Nephron (organoid): ENCODE data around the gene NMD3.

ENCODE experiments used
- H3K27ac Mint-ChIP-seq, 3 experiments: 2 replicates each; pipeline ENCODE4 v1.8.0; 2020; ENCODE audit warnings: mixed read lengths in 3 of 3, mild to moderate bottlenecking in 2 of 3, moderate library complexity in 1 of 3
- H3K27me3 Mint-ChIP-seq: 2 replicates; pipeline ENCODE4 v1.8.0; 2021; ENCODE audit warnings: low read depth, mild to moderate bottlenecking, moderate library complexity, mixed read lengths
- H3K36me3 Mint-ChIP-seq: 2 replicates; pipeline ENCODE4 v1.8.0; 2020; ENCODE audit warnings: low read depth, mixed read lengths
- H3K4me1 Mint-ChIP-seq: 2 replicates; pipeline ENCODE4 v1.8.0; 2020; ENCODE audit warnings: mixed read lengths
- H3K4me3 Mint-ChIP-seq, 3 experiments: 2 replicates each; pipeline ENCODE4 v1.8.0; 2020; ENCODE audit warnings: mild to moderate bottlenecking in 3 of 3, mixed read lengths in 3 of 3, moderate library complexity in 2 of 3
- H3K9me3 Mint-ChIP-seq: 2 replicates; pipeline ENCODE4 v1.8.0; 2020; ENCODE audit warnings: mixed read lengths
- CTCF ChIP-seq, 3 experiments: fragments of 200-600 bp; sonication (generic); IDR thresholded peaks; one replicate each; pipeline ENCODE4 v1.5.0; 2021; ENCODE audit warnings: antibody characterized with exemption in 3 of 3; ENCODE audit not compliant: unreplicated experiment in 3 of 3

The NMD3 gene

GRCh38 chr3:161267646-161268045 is 46.5 kb downstream of the NMD3 start:
- TF ChIP-seq CTCF (IDR thresholded peaks at IDR 0.05; ENCODE audit: unreplicated experiment in 3 of 3): no peak
- peaks cover 7% of the 10 kb centered on the region for H3K9me3 Mint-ChIP-seq
- no peaks in the 10 kb centered on the region for H3K27me3 Mint-ChIP-seq
- no peak overlapping the region for H3K4me3 Mint-ChIP-seq
- no peak overlapping the region for H3K27ac Mint-ChIP-seq
- H3K4me1 Mint-ChIP-seq: no peaks in the 10 kb centered on the region
- peaks cover 33% of the 10 kb centered on the region for H3K36me3 Mint-ChIP-seq

DNA sequence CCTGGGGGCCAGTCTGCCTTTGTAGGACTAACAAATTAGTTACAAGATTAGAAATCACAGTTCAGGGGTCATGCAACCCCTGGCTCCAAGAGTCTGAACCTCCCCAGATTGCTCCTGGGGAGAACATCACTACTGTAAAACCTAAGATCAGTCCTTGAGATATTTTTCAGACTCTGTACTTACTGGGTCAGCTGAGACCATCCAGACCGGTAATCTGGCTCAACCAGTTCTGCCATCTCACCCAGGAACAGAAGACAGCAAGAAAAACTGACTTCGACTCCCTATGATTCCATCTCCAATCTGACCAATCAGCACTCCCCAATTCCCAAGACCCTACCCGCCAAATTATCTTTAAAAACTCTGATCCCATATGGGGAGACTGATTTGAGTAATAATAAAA is 47.5 kb downstream of the NMD3 start:
- no peak overlapping the region for H3K27ac Mint-ChIP-seq
- peaks cover 2% of the 10 kb centered on the region for H3K9me3 Mint-ChIP-seq
- no peaks in the 10 kb centered on the region for H3K27me3 Mint-ChIP-seq
- no peak overlapping the region for H3K4me3 Mint-ChIP-seq
- H3K36me3 Mint-ChIP-seq: peaks cover 25% of the 10 kb centered on the region
- TF ChIP-seq CTCF (IDR thresholded peaks at IDR 0.05; ENCODE audit: unreplicated experiment in 3 of 3): no peak
- no peaks in the 10 kb centered on the region for H3K4me1 Mint-ChIP-seq

DNA sequence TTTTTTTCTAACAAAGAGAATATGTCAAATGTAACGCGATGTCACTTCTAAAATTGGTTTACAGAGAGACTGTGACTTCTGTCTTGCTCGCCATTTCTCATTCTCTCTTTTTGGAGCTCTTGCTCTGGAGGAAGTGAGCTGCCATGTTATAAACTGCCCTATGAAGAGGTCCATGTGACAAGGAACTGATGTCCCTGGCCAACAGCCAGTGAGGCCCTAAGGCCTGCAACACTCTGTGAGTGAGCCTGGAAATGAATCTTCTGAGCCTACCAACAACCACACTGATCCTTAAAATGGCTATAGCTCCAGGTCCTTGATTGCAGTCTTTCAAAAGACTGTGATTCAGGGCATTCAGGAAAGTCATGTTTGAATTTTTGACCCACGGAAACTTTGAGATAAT is 49.9 kb downstream of the NMD3 start:
- H3K4me3 Mint-ChIP-seq: no peak overlapping the region
- H3K27ac Mint-ChIP-seq: no peak overlapping the region
- TF ChIP-seq CTCF (IDR thresholded peaks at IDR 0.05; ENCODE audit: unreplicated experiment in 3 of 3): no peak
- H3K4me1 Mint-ChIP-seq: no peaks in the 10 kb centered on the region
- H3K9me3 Mint-ChIP-seq: no peaks in the 10 kb centered on the region
- peaks cover 14% of the 10 kb centered on the region for H3K36me3 Mint-ChIP-seq
- H3K27me3 Mint-ChIP-seq: no peaks in the 10 kb centered on the region

DNA sequence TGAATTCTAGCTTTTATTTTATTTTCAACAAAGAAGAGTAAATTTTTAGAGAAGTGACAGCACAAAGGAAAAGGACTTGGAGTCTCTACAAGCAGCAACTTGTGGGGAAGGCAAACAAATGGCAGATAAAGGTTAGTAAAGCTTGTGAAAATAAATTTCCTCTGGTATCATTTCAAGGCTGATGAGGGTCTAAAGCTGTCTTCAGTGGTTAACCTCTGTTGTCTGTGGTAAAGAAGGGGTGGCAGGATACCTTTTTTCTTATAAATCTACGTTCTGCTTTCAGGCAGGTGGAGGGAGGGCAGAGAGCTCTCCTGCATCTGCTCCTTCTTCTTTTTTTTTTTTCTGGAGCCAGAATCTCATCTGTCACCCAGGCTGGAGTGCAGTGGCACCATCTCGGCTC is 50.5 kb downstream of the NMD3 start:
- Mint-ChIP-seq H3K4me1 (no peaks in the 10 kb centered on the region), H3K4me3 (no peak overlapping the region), H3K36me3 (peaks cover 19% of the 10 kb centered on the region), H3K9me3 (peaks cover 5% of the 10 kb centered on the region), H3K27ac (no peak overlapping the region), H3K27me3 (no peaks in the 10 kb centered on the region)
- TF ChIP-seq CTCF (IDR thresholded peaks at IDR 0.05; ENCODE audit: unreplicated experiment in 3 of 3): no peak

DNA sequence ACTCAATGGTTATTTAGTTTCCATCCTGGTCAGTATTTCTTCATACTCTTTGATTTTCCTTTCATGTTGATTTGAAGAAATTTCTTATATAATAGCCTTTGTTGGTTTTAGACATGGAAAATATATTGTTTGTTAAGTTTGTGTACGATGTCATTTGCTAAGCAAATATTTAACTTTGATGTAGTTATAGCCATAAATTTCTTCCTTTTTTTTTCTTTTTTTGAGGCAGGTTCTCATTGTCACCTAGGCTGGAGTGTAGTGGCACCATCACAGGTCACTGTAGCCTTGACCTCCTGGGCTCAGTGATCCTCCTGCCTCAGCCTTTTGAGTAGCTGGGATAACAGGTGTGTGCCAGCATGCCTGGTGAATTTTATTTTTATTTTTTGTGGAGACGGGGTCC is 51.4 kb downstream of the NMD3 start:
- Mint-ChIP-seq H3K36me3 (peaks cover 25% of the 10 kb centered on the region), H3K4me3 (no peak overlapping the region), H3K27me3 (no peaks in the 10 kb centered on the region), H3K4me1 (no peaks in the 10 kb centered on the region), H3K27ac (no peak overlapping the region), H3K9me3 (peaks cover 14% of the 10 kb centered on the region)
- no peak for TF ChIP-seq CTCF (IDR thresholded peaks at IDR 0.05; ENCODE audit: unreplicated experiment in 3 of 3)

DNA sequence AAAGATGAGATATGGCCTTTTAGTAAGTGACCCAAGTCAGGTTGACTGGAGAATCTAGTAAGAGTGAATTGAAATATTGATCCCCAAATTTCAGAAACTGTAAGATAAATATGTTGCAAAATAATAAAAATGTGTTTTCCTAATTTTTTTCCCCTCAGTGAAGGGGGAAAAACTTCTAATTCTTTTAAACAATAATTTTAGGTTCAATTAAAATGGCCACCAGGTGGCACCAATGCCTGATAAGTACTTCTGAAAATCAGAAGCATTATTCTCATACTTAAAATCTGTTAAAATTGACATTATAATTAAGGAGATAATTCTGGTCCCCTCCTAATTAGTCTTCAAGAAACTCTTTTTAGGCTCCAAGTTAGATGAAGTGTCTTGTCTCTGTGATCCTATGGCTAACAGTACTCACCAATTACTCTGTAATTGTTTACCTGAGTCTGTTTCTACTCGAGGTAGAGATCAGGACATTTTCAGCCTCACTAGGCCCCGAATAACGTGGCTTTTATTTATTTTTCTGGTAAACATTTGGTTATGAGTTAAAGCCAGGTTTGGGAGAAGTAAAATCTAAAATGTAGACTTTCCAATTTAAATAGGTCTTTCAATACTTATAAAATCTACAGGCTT is 52.6 kb downstream of the NMD3 start:
- H3K4me1 Mint-ChIP-seq: no peaks in the 10 kb centered on the region

More for the DNA sequence above, 52.6 kb downstream of the NMD3 start:
- Mint-ChIP-seq H3K36me3 (peaks cover 30% of the 10 kb centered on the region), H3K9me3 (peaks cover 25% of the 10 kb centered on the region), H3K27ac (no peak overlapping the region), H3K4me3 (no peak overlapping the region), H3K27me3 (no peaks in the 10 kb centered on the region)
- peak; percentile 63 to 87 (median 72) for TF ChIP-seq CTCF (IDR thresholded peaks at IDR 0.05; ENCODE audit: unreplicated experiment in 3 of 3)
